Right hindlimb (tissue), 1 donor: ENCODE measurements around the gene NOVA2.
A peak's percentile ranks its signal among the peaks of the same experiment; 100 is the strongest.
"Not testable (repeated sequence)": the region's sequence is repeated elsewhere in the genome, so short reads cannot be mapped to it uniquely, and the experiment has no call there.

Source experiments
- DNase-seq: peaks from one replicate; pipeline ENCODE4 v3.0.0-alpha.2; 2018

The NOVA2 gene

DNA sequence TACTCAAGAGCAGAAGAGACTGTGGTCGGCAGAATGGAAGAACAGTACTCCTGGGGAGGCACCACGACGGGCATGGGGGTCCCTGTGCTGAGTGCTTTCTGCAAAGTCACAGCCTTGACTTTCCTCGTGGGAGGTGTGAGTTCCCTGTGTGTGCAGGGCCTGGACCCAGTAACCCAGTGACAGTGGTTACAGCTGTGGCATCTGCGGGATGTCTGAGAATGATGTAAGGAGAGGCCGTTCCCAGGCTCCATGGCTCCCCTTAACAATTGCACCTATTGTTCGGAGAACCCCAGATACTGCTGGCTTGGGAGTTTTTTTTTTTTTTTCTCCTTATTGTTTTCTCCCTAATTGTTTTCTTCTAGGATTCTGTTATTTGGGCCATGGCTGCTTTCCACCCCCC lies 54.0 kb downstream of the NOVA2 start:
- no peak for DNase-seq

DNA sequence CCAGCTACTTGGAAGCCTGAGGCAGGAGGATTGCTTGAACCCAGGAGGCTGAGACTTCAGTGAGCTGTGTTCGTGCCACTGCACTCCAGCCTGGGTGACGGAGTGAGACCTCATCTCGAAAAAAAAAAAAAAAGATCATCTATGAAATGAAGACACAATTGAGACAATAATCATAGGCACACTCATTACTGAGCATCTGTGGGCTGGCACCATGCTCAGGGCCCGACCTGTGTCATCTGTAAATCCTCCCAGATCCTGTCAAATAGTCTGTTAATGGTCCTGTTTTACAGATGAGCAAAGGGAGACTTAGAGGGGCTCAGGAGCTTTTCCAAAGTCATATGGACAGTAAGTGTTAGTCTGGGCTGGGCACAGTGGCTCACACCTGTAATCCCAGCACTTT lies 54.9 kb downstream of the NOVA2 start:
- DNase-seq, result no peak

DNA sequence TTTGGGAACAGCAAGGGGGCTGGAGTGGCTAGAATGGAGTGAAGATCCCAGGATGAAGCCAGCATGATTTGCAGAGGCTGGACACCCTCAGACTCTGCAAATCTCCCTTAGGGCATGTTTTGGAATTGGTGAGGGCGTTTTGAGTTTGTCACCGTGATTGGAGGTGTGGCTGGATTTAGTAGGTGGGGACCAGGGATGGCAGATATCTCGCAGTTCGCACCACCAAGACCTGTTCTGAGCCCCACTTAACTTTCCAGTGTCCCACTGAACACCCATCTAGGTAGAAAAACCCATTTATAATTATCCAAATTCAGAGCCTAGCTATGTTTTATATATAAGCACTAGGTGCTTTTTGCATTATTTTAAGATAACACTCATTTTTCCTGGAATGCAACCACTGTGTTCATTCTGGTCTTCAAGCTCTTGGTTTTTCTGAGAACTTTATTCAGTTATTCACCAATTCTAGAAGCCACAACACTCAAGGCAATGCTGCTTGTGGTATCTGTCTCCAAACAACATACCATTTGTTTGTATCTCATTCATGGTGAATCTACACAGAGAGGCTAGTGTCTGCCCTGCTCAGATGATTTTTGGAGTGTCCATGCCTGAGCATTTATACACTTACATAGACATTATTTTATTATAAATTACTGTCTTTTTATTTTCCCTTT lies 56.1 kb downstream of the NOVA2 start:
- no peak for DNase-seq

DNA sequence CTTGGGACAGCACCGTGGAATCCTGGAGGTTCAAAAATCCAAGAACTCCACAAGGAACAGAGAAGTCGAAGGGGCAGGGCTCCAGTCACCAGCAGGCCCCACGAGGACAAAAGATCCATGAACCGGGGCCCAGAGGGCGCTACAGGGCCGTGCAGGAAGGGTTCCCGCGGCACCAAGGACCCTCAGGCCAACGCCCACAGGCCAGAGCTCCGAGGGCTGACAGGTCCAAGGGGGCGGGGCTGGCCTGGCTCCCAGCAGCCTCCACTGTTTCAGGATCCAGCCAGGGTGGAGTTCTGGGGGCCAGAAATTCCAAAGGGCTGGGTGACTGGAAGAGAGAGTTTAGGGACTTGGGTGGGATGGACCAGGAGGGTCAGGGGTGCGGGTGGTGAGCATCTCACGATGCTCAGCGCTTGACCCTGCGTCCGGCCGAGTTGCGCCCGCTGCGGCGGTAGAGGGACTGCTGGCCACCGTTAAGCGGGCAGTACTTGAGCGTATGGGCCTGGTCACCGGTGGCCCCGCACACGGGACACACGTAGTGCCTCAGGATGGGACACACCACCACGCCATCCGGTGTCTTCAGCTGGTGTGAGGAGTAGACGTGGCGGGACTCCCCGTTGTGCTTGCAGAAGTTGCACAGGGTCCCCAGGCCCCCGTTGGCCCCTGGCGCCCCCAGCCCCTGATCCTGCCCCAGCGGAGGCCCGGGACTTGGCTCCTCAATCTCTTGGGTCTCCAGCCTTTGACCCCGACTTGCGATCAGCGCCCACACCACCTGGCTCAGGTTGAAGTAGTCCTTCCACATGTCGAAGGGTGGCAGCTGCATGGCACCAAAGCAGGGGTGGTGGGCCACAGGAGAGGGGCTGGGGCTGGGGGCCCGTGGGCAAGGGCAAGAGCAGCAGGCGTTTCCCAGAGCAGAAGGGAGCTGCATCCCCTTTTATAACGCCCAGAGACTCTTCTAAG lies 59.5 kb downstream of the NOVA2 start, which contains the start of gene NANOS2:
Gene NANOS2, minus strand, starts transcription at position 905 of the 957 bp plus-strand sequence. Its CDS starts 85 bp downstream, at position 820.
- DNase-seq, result no peak

DNA sequence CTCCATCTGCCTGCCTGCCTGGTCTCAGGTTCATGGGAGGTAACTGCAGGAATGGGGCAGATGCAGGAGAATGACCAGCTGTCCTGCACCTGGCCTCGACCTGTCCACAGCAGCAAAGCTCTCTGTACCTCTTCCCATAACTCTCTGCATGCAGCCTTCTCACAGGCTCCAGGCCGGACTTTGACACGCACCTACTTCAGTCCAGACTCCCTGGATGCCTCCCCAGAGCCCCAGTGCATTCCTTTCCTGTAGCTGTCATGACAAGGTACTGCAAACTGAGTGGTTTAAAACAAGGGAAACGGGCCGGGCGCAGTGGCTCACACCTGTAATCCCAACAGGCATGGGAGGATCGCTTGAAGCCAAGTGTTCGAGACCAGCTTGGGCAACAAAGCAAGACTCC lies 62.4 kb downstream of the NOVA2 start:
- DNase-seq, result no peak

DNA sequence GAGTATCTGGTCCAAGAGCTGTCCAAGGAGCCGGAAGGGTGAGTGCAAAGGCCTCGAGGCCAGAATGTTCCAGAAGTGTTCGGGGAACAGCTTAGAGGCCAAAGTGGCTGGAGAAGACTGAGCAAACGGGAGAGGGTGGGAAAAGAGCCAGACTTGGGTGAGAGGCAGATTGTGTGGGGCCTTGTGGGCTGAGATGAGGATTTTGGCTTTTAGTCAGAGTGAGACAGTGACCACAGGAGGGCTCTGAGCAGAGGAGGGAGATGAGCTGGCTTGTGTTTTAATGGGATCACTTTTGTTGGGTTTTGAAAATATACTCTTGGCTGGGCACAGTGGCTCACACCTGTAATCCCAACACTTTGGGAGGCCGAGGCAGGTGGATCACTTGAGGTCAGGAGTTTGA lies 64.7 kb downstream of the NOVA2 start:
- DNase-seq, result no peak

DNA sequence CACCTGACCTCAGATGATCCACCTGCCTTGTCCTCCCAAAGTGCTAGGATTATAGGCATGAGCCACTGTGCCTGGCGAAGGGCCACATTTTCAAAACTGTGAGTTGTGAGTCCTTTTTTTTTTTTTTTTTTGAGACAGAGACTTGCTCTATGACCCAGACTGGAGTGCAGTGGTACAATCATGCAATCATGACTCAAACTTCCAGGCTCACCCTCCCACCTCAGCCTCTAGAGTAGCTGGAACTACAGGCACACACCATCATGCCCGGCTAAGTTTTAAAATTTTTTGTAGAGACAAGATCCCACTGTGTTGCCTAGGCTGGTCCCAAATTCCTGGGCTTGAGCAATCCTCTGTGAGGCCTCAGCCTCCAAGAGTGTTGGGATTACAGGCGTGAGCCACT lies 67.4 kb downstream of the NOVA2 start:
- DNase-seq, result no peak

DNA sequence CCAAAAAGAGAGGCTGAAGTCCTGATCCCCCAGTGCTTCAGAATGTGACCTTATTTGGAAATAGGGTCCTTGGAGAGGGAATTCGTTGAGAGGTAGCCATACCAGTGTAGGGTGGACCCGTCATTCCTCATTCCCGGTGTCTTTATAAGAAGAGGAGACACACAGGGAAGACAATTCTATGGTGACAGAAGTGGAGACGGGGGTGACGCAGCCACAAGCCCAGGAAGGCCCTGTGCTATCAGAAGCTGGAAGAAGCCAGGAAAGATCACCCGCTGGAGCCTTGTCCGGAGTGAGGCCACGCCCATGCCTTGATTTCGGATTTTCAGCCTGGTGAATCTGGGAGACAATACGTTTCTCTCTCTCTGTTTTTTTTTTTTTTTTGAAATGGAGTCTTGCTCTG lies 68.7 kb downstream of the NOVA2 start:
- DNase-seq, result no peak

DNA sequence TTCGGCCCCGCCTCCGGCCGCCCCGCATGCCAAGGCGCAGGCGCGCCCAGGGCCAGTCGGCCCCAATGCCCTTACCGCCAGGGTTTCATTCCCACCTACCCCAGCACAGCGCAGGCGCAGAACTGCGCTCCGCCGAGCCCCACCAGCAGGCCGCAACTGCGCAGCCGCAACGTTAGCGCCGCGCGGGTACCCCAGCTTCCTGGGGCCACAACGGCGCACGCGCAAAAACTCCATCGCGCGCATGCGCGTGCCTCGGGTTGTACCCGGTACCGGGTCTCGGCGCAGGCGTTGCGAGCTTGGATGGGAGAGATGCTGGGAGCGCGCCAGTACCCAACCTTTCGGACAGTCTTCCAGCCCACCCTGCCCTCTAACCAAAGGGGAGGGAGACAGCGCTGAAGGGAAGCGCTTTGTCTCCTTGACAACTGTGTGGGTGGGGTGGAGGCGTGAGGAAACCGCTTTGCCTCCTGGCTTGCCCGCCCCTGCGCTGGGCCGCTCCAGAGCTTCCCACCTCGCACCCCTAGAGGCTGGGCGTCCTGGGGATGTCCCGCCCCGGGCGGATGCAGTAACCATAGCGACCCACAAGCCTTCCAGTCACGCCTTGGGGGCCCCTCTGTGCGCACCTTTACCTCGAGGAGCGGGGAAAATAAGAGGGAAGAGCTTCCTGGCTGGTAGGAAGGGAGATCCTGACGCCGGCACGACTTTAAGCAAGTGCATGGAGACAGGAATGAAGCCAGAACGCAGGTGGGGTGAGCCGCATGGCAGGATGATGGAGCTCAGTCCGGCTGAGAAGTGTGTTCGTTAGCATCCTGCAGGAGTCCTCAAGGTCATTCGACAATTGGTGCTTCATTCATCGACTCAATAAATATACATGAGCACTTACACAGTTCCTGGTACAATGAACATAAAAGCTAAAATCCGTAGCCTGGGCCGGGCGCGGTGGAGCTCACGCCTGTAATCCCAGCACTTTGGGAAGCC lies 70.7 kb downstream of the NOVA2 start:
- DNase-seq, result peak; percentile 99

DNA sequence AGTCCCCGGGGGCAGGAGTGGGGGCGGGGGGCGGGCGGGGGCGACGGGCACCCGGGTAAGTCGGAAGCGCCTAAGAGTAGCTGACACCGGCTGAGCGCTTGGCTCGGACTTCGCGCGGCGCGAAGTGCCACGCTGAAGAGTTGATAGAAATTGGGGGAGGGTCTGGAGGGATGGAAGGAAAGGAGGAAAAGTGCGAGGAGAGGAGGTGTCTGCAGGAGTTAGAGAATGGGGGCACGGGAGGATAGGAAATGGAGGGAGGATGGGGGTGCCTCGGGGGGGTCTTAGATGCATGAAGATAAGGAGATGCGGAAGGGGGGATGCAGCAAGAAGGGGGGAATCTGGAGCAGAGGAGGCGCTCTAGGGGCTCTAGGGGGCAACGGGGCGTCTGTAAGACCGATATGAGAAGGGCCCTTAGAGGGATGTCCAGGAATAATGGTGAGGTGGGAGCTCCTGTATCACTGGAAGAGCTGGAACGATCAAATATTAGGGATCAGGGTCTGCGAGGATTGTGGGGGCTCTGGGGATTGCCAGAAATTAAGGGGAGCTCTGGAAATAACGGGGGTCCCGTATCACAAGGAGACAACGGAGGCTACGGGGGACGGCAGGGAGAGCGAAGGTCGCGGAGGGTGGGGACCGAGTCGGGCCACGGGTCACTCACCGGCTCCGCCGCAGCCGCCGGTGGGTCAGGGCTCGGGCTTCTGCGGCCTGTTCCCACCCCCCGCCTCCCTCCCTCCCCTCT lies 71.6 kb downstream of the NOVA2 start, which contains the start of gene MYPOP:
Gene MYPOP, minus strand, starts transcription at position 702 of the 739 bp plus-strand sequence. CDS start 840 bp downstream, outside the sequence.
- no peak for DNase-seq

DNA sequence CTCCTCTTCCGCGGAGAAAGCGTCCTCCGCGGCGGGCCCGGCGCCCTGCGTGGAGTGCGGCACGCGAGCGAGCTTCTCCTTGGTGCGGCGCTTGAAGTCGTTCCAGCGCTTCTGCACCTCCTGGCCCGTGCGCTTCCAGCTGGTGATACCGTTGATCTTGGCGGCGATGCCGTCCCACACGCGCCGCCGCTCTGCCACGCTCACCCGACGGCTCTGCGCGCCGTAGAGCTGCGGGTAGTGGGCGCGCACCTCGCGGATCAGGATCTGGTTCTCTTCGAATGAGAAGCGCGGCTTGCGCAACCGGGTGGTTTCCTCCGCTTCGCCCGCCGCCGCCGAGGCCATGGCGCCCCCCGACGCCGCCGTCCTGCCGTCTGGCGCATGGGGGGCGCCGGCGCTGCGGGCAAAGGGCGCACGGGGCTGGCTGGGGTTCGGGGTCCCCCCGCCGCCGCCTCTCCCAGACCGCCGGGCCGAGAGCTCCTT lies 72.2 kb downstream of the NOVA2 start:
- no peak for DNase-seq

DNA sequence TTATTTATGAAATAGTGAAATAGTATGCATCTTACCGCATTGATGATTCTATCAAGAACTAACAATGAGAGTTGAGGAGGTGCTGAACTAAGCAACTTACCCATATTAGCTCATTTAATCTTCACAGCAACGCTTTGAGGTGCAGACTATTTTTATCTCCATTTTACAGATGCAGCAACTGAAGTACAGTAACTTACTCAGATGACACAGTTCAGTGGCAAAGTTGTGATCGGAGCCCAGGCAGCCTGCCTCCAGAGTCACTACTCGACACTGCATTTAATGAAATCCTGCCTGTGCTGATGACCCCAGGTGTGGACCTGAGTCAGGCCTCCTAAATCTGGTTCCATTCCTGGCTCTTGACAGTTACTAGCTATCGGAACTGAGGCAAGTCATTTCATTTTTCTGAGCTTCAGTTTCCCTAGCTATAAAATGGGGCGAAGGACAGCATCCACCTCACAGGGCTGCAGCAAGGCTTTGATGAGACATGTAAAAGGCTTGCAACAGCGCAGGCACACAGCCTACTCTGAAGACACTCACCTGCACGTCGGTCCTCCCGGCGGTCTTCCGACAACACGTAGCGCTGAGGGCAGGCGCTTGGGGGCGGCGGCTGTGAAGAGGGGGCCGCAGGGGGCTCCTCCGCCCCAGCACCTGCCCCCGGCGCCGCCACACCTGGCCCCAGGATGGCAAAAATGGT lies 72.8 kb downstream of the NOVA2 start:
- DNase-seq, result no peak

DNA sequence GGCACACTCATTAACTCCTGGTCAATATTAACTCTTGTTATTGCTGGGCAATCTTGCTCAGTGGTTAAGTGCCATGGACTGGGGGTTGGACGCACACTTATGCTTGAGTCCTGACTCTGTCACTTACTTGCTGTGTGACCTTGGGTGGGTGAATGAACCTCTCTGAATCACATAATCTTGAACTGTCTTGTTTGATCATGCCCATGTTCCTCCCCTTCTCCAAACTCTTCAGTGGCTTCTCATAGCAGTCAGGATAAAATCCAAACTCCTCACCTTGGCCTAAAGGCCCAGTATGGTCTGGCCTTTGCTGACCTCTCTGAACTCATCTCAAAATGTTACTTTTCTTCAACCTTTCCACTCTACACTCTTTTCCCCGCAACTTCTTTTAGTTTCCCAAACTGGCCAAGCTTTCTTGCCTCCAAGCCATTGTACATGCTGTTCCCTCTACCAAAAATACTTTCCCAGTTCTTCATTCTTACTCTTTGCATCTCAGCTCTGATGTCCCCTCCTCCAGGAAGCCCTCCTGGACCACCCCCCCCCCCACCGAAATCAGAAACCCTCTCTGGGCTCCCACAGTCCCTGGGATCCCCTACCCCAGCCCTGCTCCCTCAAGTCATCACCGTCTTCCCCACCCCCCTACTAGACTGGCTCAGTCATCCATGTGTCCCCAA lies 73.6 kb downstream of the NOVA2 start:
- no peak for DNase-seq

DNA sequence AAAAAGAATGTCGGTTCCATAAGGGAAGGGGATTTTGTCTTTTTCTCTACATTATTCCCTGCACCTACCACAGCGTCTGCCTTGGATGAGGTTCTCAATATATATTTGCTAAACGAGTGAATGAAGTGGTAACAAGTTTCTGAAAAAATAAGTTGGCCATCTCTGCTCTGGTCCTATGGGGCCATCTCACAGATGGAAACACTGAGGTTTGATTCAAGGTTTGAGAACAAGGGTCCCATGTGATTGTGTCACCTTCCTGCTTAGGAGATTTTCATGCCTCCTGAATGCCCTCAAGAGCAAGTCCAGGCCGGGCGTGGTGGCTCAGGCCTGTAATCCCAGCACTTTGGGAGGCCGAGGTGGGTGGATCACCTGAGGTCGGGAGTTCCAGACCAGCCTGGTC lies 74.4 kb downstream of the NOVA2 start:
- no peak for DNase-seq

DNA sequence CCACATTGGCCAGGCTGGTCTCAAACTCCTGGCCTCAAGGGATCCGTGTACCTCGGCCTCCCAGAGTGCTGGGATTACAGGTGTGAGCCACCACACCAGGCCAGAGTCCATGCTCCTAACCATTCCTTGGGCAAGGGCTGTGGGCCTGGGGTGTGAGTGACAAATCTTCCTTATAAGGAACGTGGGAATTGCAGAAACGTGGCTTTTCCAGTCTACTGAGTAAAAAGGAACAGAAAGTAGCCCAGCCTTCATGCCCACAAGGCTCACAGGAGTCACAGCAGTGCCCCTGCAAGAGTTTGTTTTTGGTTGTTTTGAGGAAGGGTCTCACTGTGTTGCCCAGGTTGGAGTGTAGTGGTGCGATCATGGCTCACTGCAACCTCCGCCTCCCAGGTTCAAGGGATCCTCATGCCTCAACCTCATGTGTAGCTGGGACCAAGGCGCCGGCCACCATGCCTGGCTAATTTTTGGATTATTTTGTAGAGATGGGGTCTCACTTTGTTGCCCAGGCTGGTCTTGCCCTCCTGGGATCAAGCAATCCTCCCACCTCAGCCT lies 76.3 kb downstream of the NOVA2 start:
- no peak for DNase-seq

DNA sequence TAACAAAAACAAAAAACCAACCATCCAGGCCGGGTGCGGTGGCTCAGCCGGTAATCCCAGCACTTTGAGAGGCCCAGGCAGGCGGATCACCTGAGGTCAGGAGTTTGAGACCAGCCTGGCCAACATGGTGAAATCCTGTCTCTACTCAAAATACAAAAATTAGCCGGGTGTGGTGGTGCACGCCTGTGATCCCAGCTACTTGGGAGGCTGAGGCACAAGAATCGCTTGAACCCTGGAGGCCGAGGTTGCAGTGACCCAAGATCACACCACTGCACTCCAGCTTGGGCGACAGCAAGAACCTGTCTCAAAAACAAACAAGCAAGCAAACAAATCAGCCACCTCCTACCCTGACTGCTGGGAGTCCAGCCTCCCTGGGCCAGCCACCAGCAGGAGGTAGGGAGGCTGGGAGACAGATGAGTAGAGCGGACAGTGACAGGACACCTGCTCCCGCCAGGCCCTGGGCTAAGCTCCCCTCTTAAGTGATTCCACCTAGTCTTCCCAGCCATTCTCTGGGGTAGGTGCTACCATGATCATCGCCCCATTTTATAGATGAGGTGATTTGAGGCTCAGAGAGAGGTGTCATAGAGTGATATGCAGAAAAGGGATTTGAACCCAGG lies 77.6 kb downstream of the NOVA2 start:
- not testable (repeated sequence) for DNase-seq

DNA sequence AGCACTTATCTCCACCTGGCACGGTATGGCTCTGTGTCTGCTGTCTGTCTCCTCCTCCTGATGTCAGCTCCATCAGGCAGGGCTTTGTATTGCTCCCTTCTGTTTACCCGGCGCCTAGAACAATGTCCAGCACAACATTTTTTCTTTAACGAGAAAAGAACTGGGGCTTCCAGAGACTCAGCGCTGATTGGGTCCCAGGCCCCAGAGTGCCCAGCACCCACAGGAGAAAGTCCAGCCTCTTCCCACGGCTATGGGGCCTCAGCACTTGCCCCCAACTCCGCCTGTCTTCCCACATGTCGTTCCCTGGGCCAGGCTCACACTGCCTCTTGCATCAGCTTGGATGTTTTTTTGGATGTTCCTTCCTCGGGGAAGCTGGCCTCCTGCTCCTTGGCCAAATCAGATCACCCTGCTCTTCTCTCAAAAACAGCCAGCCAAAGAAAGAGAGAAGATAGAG lies 78.1 kb downstream of the NOVA2 start:
- DNase-seq, result no peak

DNA sequence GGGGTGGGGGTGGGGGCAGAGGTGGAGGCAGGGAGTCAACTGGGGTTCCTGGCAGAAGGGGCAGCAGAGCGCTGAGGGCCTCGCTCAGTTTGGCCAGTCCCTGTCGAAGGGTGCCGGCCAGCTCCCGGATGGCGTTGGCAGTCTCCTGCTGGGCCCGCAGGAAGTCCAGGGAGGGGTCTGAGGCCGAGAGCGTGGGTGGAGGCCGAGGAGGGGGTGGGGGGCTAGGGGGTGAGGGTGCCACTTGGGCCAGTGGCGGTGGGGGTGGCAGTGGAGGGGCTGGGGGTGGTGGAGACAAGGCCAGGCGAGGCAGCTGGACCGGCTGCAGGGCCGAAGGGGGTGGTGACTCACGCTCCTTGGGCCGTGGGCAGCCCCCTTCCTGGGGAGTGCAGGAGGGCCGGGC lies 82.8 kb downstream of the NOVA2 start:
- no peak for DNase-seq

DNA sequence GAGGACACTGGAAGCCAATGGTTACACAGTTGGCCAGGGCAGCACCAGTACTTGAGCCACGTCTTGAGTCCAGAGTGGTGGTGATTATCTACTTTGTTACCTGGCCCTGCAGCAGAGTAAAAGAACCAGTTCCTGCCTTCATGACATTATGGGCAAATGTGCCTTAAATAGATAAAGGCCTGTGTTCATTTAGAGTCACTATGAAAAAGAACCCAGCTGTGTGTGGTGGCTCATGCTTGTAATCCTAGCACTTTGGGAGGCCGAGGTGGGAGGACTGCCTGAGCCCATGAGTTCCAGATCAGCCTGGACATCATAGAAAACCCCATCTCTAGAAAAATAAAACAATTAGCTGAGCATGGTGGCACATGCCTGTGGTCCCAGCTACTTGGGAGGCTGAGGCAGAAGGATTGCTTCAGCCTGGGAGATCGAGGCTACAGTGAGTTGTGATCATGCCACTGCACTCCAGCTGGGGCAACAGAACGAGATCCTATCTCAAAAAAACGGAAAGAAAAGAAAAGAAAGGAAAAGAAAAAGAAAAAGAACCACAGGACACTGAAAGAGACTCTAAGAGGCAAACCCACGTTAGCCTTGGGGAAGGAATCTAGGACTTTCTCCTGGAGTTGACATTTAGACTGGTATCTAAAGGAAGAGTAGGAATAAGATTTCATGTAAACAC lies 84.3 kb downstream of the NOVA2 start:
- DNase-seq, result no peak
